ENCODE measurements around the gene OSGIN1. TPM values are rescaled to one million over a fixed set of nuclear protein-coding genes. Genes with fewer than 3 reads are reported as not detected.

Gene OSGIN1
- total RNA-seq (2014; rRNA removed; shearing (Covaris generic)) = 11.0 and 14.5 TPM in 2 replicates

DNA sequence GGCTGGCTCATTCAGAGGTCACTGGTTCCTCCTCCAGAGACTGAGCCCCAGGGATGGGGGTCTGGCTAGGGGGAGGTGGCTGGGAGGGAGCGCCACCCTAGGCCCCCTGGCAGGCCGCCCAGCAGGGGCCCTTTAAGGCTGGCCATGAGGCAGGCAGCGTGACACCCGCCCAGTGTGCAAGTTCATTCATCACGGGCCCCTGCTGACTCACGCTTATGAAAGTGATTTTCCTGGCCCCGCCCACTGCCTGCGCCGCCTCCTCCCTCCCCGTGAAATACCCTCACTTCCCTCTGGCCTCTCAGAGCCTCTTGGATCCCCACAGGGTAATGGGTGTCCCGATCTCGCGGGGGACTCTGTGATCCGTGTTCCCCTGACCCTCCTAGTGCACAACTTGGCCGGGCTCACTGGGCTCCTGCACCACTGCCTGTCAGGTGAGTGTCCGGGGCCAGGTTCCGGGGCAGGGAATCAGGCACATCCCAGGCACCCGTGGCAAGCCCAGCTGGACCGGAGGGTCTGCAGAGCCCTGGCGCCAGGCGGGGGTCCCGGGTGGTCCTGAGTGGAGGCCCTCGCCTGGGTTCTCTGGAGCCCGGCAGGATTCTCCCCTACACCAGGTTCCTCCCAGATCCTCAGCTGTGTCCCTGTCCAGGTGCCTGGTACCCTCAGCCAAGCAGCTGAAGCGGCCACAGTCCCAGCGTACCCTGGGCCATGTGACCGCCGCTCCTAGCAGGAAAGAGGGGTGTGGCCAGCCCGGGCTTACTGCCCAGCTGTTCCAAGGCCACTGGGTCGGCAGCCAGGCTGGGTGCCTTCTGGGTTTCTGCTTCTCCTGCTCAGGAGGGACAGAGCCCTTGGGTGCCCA is at the start of gene OSGIN1:
OSGIN1 (plus strand) TSS at position 301 of the 856 bp plus-strand sequence. CDS start 4,432 bp downstream, outside the sequence.
- in situ Hi-C loops (cut with HindIII; ENCODE audit: low sequenced_read_pairs) = no loop called here
- peak; percentile 32 for DNase-seq (ENCODE audit: low spot score)

GRCh38 chr16:83903751-83904150 is 49.3 kb upstream of the OSGIN1 start:
- in situ Hi-C loops (cut with HindIII; ENCODE audit: low sequenced_read_pairs) = no loop called here
- no peak for DNase-seq (ENCODE audit: low spot score)

GRCh38 chr16:83906683-83907082 is 46.4 kb upstream of the OSGIN1 start:
- DNase-seq (ENCODE audit: low spot score) = no peak
- in situ Hi-C loops (cut with HindIII; ENCODE audit: low sequenced_read_pairs) = no loop called here

DNA sequence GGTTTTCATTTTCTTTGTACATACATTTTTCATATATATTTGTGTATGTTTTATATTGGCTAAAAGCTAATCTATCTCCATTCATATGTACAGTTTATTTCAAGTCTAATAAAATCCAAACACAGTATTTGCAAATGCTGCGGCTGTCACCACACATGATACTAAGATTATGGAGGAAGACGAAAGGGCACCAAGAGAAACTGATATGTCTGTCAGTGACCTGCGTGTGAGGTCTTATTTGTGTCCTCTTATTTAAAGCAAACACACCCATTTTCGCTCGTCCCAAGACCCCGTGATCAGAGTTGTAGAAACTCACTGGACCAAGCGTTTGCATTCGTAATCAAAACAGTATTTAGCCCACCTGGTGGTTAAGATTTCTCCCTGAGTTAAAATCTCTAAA is 45.9 kb upstream of the OSGIN1 start:
- in situ Hi-C loops (cut with HindIII; ENCODE audit: low sequenced_read_pairs) = no loop called here
- DNase-seq (ENCODE audit: low spot score) = no peak

DNA sequence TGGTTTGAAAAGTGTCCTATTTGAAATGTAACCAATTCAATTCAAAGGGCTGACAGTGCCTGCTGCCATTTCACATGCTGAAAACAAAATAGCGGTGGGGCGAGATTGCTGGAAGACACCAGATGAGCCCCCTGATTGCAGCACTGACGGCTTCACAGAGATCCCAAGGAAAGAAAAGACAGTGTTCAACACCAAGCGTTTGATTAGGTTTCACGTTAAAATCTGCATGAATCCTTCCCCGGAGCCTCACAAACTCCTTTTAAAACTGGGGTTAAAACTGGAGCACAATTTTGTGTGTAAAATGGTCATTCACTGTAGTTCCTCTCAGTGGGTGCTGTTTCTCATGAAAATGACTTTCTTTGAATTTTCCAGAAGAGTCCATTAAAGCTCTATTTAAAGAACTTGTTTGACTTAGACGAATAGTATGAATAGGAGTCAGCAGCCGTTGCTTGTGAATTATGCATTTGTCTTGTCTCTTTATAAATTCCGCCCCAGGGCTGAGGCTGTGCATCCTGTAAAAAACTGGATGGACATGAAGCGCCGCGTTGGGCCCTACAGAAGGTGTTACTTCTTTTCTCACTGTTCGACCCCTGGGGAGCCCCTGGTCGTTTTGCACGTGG is 45.3 kb upstream of the OSGIN1 start:
- in situ Hi-C loops (cut with HindIII; ENCODE audit: low sequenced_read_pairs) = no loop called here

GRCh38 chr16:83908798-83909197 is 44.2 kb upstream of the OSGIN1 start:
- in situ Hi-C loops (cut with HindIII; ENCODE audit: low sequenced_read_pairs) = no loop called here

More for the DNA sequence above, 45.3 kb upstream of the OSGIN1 start:
- no peak for DNase-seq (ENCODE audit: low spot score)

GRCh38 chr16:83911290-83911689 is 41.8 kb upstream of the OSGIN1 start:
- DNase-seq (ENCODE audit: low spot score) = no peak
- in situ Hi-C loops (cut with HindIII; ENCODE audit: low sequenced_read_pairs) = no loop called here

More at GRCh38 chr16:83908798-83909197, 44.2 kb upstream of the OSGIN1 start:
- DNase-seq (ENCODE audit: low spot score) = no peak

GRCh38 chr16:83912519-83913244 is 40.4 kb upstream of the OSGIN1 start:
- no peak for DNase-seq (ENCODE audit: low spot score)
- in situ Hi-C loops (cut with HindIII; ENCODE audit: low sequenced_read_pairs) = no loop called here

DNA sequence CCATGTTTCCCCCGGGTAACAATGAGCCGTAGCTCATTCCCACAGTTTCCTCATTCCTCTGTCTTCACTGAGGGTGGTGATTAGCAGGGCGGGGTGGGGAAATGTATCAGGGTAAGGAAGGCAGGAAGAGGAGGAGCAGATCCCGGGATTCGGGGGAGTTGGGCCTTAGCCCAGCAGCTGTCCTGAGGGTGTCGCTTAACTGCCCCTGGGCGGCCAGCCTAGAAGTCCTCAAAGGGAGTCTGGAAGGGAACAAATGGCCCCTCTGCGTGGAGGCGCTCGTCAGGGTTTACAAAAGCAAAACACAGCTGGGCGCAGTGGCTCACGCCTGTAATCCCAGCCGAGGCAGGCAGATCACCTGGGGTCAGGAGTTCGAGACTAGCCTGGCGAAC is 39.8 kb upstream of the OSGIN1 start:
- no peak for DNase-seq (ENCODE audit: low spot score)
- in situ Hi-C loops (cut with HindIII; ENCODE audit: low sequenced_read_pairs) = no loop called here

GRCh38 chr16:83914091-83914710 is 38.8 kb upstream of the OSGIN1 start:
- no peak for DNase-seq (ENCODE audit: low spot score)
- in situ Hi-C loops (cut with HindIII; ENCODE audit: low sequenced_read_pairs) = no loop called here

DNA sequence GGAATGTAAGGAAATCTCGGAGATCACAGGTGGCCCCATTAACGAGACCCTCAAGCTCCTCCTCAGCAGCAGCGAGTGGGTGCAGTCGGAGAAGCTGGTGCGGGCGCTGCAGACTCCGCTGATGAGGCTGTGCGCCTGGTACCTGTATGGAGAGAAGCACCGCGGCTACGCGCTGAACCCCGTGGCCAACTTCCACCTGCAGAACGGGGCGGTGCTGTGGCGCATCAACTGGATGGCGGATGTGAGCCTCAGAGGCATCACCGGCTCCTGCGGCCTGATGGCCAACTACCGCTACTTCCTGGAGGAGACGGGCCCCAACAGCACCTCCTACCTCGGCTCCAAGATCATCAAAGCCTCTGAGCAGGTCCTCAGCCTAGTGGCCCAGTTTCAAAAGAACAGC is 38.0 kb upstream of the OSGIN1 start:
- no peak for DNase-seq (ENCODE audit: low spot score)
- in situ Hi-C loops (cut with HindIII; ENCODE audit: low sequenced_read_pairs) = no loop called here

GRCh38 chr16:83915491-83915890 is 37.5 kb upstream of the OSGIN1 start:
- in situ Hi-C loops (cut with HindIII; ENCODE audit: low sequenced_read_pairs) = no loop called here
- DNase-seq (ENCODE audit: low spot score) = no peak

GRCh38 chr16:83917152-83918120 is 35.6 kb upstream of the OSGIN1 start:
- in situ Hi-C loops (cut with HindIII; ENCODE audit: low sequenced_read_pairs) = no loop called here
- DNase-seq (ENCODE audit: low spot score) = no peak

DNA sequence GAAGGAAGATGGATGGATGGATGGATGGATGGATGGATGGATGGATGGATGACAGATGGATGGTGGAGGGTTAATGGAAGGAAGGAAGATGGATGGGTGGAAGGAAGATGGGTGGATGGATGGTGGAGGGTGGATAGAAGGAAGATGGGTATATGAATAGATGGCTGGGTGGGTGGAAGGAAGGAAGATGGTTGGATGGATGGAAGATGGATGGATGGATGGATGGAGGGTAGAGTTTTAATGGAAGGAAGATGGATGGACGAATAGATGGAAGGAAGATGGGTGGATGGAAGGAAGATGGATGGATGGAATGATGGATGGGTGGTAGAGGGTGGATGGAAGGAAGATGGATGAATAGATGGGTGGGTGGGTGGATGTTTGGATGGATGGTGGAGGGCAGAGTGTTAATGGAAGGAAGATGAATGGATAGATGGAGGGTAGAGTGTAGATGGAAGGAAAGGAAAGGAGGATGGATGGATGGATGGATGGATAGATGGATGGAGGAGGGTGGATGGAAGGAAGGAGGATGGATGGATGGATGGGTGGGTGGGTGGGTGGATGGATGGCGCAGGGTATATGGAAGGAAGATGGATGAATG is 32.0 kb upstream of the OSGIN1 start:
- DNase-seq (ENCODE audit: low spot score) = no peak
- in situ Hi-C loops (cut with HindIII; ENCODE audit: low sequenced_read_pairs) = no loop called here

GRCh38 chr16:83923581-83924365 is 29.3 kb upstream of the OSGIN1 start:
- in situ Hi-C loops (cut with HindIII; ENCODE audit: low sequenced_read_pairs) = no loop called here

DNA sequence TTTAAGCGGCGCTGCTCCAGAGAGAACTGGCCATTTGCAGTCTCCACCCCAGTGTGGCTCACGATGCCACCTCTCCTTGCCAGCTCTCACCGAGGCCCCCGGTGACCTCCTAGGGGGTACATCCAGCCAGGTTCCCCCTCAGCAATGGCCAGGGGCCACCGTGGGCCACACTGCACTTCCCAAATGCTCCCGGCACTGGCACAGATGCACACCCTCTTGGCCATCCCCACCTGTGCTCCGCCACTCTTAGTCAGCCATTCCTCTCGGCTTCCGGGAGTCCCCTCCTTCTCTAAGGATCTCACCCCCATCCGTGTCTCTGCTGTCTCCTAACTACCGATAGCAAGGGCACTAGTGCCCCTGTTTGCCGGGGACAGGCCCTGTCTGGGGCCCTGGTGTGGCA is 28.4 kb upstream of the OSGIN1 start:
- in situ Hi-C loops (cut with HindIII; ENCODE audit: low sequenced_read_pairs) = no loop called here
- DNase-seq (ENCODE audit: low spot score) = no peak

More at GRCh38 chr16:83923581-83924365, 29.3 kb upstream of the OSGIN1 start:
- DNase-seq (ENCODE audit: low spot score) = no peak
